C4-2B (cell line): ENCODE data around the gene C10orf143.
"Not testable (repeated sequence)": the region's sequence is repeated elsewhere in the genome, so short reads cannot be mapped to it uniquely, and the experiment has no call there.

Experiments
- H3K27ac ChIP-seq: fragments of 450-650 bp; 2 replicates; pipeline ENCODE4 v1.5.1; 2017
- ZFX ChIP-seq: fragments of 450-650 bp; IDR thresholded peaks from 2 replicates; pipeline ENCODE4 v1.6.1; 2017
- TF ChIP-seq, protein P1 (sequence below): fragments of 450-650 bp; conservative IDR thresholded peaks from 2 replicates; pipeline ENCODE4 v1.5.1; 2017; ENCODE audit warnings: mild to moderate bottlenecking

Gene C10orf143

DNA sequence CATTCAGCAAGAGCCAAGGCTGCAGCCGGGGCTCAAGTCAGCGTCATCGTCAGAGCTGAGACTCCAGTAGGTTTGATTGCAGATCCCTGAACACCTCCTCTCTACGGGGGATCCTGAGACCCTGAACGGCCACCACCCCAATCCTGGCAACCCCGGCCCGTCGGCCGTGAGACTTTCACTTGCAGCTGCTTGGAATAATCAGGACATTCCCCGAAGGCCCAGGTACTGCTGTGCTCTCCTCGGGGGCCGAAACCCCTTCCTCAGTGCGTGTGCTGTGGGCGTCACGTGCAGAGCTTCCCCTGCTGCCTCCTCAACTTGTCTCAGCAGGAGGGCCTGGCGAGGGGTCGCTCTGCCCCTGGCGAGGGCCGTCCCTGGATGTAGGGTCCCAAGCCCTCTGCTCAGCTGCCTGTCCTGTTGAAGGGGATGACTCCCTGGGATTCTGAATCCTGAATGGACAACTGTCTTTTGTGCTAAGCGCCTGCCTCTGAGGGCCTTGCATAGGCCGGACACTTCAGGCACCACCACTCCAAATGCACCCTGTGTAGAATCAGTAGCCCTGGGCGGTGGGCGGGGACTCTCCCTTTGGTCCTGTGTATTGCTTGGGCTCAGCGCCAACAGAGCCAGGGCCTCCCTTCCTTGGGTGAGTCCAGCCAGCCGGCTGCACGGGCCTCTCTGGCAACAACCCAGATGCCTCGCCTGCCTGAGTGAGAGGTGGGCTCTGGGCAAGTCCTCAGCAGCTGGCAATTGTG is 82.7 kb downstream of the C10orf143 start:
- no peak overlapping the region for H3K27ac ChIP-seq
- no peak for TF ChIP-seq ZFX
- TF ChIP-seq, protein P1, sequence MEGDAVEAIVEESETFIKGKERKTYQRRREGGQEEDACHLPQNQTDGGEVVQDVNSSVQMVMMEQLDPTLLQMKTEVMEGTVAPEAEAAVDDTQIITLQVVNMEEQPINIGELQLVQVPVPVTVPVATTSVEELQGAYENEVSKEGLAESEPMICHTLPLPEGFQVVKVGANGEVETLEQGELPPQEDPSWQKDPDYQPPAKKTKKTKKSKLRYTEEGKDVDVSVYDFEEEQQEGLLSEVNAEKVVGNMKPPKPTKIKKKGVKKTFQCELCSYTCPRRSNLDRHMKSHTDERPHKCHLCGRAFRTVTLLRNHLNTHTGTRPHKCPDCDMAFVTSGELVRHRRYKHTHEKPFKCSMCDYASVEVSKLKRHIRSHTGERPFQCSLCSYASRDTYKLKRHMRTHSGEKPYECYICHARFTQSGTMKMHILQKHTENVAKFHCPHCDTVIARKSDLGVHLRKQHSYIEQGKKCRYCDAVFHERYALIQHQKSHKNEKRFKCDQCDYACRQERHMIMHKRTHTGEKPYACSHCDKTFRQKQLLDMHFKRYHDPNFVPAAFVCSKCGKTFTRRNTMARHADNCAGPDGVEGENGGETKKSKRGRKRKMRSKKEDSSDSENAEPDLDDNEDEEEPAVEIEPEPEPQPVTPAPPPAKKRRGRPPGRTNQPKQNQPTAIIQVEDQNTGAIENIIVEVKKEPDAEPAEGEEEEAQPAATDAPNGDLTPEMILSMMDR, result no peak

DNA sequence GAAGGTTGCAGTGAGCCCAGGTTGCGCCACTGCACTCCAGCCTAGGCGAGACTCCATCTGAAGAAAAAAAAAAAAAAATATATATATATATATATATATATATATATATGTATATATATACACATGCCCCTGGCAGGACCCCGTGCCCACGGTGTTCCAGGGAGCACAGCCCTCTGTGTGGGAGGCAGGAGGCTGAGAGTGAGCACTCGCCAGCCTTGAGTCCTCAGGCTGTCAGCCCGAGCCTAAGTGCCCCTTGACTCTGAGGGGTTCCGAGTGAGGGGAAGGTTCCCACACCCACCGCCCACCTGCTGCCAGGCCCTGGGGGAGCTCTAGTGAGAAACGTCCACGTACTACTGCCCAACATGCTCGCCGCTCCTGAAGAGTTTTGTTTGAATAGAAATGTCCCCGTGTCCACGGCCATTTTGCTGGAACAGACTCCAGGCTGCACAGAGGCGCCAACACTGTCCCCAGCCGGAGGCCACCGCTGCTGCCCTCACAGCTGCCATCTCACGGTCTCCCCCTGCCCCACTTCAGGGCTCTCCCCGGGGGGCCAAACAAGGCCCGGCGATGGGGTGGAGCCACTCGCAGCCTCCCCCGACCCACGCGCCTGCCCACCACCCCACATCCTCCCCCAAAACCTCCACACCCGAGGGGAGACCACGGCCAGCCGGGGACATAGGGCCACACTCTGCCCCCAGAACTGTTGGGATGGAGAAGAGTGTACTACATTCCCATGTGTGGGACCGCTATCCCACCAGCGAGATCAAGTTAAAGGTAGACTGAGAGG is 83.8 kb downstream of the C10orf143 start:
- no peak for TF ChIP-seq ZFX
- TF ChIP-seq, protein P1, result no peak
- no peak overlapping the region for H3K27ac ChIP-seq

DNA sequence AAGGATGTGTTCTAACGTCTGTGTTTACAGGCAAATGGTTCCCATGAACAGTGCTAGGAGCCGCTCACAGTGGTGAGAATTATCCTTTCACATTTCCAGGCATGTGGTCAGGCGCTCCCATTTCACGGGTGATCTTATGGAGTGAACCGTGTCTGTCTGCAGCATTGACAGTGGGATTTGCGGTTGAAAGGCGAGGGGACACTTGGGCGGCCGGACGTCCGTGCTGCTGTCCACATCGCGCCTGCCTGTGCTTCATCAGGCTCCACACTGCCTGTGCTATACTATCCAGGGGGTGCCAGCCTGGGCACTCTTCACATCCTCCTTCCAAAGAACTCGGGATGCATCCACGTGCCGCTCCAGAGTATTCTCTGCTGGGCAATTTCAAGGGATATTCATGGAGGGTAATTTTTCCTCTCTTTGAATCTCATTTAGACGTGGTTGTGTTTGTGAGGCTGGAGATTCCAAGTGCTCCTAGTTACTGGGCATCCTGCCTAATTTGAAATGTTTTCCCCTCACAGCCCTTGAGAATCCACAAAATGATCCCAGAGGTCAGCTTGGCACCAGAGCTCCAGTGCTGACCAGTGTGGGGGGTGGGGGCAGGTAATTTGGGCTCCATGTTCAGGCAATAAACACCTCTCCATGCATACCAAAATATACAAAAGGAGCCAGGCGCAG is 84.7 kb downstream of the C10orf143 start:
- TF ChIP-seq, protein P1, result no peak
- TF ChIP-seq ZFX, result no peak
- H3K27ac ChIP-seq, result no peak overlapping the region

DNA sequence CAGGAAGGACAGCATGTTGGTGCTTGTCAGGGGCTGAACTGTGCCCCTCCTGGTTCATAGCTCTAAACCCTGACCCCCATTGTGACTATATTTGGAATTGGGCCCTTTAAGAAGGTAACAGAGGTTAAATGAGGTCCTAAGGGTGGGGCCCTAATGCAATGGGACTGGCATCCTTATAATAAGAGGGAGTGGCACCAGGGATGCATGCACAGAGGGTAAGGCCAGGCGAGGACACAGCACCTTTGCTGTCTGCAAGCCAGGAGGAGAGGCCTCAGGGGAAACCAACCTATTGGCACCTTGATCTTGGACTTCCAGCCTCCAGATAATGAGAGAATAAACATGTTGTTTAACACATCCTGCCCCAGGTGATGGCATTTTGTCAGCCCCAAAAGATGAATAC is 85.3 kb downstream of the C10orf143 start:
- no peak overlapping the region for H3K27ac ChIP-seq
- no peak for TF ChIP-seq ZFX
- TF ChIP-seq, protein P1, result no peak

DNA sequence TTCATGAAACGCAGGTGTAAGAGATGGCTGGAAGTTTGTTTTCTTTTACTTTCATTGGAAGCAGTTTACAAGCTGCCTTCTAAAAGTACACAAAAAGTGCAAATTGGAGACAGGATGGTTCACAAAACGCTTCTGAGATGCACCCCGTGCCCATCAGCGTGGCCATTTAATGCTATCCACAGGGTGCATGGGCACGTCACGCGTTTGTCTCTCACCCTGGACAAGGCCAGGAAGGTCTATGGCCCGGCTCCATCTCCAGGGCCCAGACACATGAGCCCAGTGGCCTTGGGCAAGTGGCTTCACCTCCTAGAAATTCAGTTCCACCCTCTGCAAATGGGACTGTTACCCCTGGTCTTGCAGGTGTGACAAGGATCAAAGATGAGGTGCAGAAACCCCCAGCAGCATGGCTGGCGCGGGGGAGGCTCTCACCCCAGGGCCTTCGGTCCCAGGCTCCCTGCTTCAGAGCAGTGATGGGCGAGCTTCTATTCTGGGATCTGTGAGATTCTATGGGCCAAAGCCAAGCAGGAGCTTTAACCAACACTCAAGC is 85.8 kb downstream of the C10orf143 start:
- no peak overlapping the region for H3K27ac ChIP-seq
- no peak for TF ChIP-seq ZFX
- TF ChIP-seq, protein P1, result no peak

DNA sequence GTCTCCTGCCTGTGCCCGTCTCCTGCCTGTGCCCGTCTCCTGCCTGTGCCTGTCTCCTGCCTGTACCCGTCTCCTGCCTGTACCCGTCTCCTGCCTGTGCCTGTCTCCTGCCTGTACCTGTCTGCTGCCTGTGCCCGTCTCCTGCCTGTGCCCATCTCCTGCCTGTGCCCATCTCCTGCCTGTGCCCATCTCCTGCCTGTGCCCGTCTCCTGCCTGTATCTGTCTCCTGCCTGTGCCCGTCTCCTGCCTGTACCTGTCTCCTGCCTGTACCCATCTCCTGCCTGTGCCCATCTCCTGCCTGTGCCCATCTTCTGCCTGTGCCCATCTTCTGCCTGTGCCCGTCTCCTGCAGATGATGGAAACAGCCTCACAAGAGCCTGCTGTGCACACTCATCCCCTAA is 86.3 kb downstream of the C10orf143 start:
- not testable (repeated sequence) for H3K27ac ChIP-seq

DNA sequence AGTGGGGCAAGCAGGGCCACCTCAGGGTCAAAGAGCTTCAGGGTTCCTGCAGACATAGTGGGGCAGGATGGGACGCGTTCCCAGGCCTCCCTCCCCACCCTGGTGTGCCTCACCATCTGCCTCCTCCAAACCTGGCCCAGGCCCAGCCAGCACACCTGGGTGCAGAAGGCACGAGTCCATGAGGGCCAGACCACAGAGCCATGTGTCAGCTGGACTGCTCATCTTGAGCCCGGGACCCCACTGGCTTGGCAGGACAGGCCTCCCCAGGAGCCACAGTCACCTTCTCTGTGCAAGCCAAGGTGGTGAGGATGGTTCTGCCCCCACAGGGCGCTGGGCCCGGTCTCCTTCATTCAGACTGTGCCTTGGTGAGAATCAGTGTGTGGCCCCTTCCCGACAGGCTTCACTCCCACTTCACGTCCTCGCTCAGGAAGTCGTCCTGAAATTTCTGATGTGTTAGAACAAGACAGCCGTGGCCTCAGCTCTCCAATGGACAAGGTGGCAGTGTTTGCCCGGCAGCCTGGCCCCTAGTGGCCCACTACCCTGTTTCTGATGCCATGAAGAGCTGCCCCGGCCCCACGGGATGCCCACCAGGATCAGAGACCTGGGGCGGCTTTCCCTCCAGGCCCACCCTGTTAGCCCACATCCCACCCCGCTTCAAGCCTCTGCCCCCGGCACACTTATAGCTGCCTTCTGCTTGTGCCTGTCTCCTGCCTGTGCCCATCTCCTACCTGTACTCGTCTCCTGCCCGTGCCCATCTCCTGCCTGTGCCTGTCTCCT is 87.0 kb downstream of the C10orf143 start:
- H3K27ac ChIP-seq, result no peak overlapping the region
- TF ChIP-seq, protein P1, result no peak
- no peak for TF ChIP-seq ZFX
